SH-SY5Y (cell line): Measurements from ENCODE around the gene FAM32A.

Experiments
- GATA2 ChIP-seq: IDR thresholded peaks from 2 replicates; pipeline ENCODE4 v1.6.1; 2011; ENCODE audit warnings: mild to moderate bottlenecking, low read depth, low read length
- GATA3 ChIP-seq: IDR thresholded peaks from 2 replicates; pipeline ENCODE4 v1.6.1; 2011; ENCODE audit warnings: low read depth, mild to moderate bottlenecking, low read length, moderate library complexity

GRCh38 chr19:16198370-16198651, 13.1 kb downstream of the FAM32A start:
- TF ChIP-seq GATA2 (no peak), GATA3 (no peak)
